ENCODE results near the gene ZC3H4. TPM values are rescaled to one million over a fixed set of nuclear protein-coding genes. Genes with fewer than 3 reads are reported as not detected.
A peak's percentile ranks its signal among the peaks of the same experiment; 100 is the strongest.

The ZC3H4 gene
- total and polyA plus RNA-seq, 9 of the 15 experiments (the other 6 are each of a cell fraction or from before 2014, with no cell fraction given): 2.2 to 75.6 (median 18.3) TPM

DNA sequence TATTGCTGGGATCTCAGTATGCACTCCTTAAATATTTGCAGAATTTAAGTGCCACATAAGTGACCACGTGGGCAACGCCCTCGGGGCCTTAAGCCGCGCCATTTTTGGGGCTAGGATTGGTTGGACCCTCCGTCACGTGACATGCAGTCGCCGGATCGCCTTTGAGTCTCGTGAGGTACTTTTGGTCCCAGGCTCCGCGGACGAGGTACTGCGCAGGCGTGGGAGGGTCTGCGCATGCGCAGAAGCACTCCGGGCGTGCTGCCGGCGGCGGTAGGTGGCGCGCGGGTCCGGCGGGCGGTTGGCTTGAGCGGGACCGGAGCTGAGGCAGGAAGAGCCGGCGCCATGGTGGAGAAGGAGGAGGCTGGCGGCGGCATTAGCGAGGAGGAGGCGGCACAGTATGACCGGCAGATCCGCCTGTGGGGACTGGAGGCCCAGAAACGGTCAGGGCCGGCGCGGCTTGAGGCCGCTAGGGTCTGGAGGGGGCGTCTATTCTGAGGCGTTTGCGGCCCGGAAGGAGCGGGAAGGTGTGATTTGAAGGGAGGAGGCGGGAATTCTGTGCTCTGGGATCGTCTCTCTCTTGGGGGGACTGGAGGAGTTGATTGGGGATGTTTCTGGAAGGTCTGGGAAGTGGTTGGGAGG lies 17.1 kb upstream of the ZC3H4 start, which contains the start of gene SAE1 (continued):
- TF ChIP-seq ZNF253 (CRISPR knock-in tag; conservative IDR thresholded peaks at IDR 0.05) (no peak), ZNF589 (CRISPR knock-in tag; IDR thresholded peaks at IDR 0.05; ENCODE audit: low read depth) (peak; percentile 59; the same call in 1 of the 2 replicates), GATAD2A (IDR thresholded peaks at IDR 0.05) (no peak), ZBTB8A (IDR thresholded peaks at IDR 0.05; ENCODE audit: partially characterized antibody) (no peak), NRF1 (conservative IDR thresholded peaks at IDR 0.05 in 1 of 2, IDR thresholded peaks at IDR 0.05 in 1 of 2) (peak; percentile 100), ZNF584 (CRISPR knock-in tag; IDR thresholded peaks at IDR 0.05; ENCODE audit: low read depth) (no peak), NFYB (IDR thresholded peaks at IDR 0.05; ENCODE audit: extremely low read depth, insufficient read length) (no peak), ZNF586 (CRISPR knock-in tag; conservative IDR thresholded peaks at IDR 0.05) (no peak), ZNF79 (CRISPR knock-in tag; IDR thresholded peaks at IDR 0.05; ENCODE audit: low read depth) (no peak), SIN3B (IDR thresholded peaks at IDR 0.05; ENCODE audit: low read depth) (no peak), ETV1 (tag; conservative IDR thresholded peaks at IDR 0.05; ENCODE audit: low read depth) (peak; percentile 70), ZBED1 (IDR thresholded peaks at IDR 0.05) (peak; percentile 21; the same call in 1 of the 2 replicates), HMG20A (CRISPR knock-in tag; conservative IDR thresholded peaks at IDR 0.05) (no peak), CBX2 (IDR thresholded peaks at IDR 0.05; ENCODE audit: insufficient read depth, low read length, poor library complexity, severe bottlenecking) (no peak), HNRNPK (IDR thresholded peaks at IDR 0.05; ENCODE audit: low read depth, low read length, poor library complexity, severe bottlenecking) (no peak)
- TF ChIP-seq, protein P1, sequence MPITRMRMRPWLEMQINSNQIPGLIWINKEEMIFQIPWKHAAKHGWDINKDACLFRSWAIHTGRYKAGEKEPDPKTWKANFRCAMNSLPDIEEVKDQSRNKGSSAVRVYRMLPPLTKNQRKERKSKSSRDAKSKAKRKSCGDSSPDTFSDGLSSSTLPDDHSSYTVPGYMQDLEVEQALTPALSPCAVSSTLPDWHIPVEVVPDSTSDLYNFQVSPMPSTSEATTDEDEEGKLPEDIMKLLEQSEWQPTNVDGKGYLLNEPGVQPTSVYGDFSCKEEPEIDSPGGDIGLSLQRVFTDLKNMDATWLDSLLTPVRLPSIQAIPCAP (CRISPR knock-in tag; IDR thresholded peaks at IDR 0.05; ENCODE audit: borderline replicate concordance): no peak
- TF ChIP-seq, protein P2, sequence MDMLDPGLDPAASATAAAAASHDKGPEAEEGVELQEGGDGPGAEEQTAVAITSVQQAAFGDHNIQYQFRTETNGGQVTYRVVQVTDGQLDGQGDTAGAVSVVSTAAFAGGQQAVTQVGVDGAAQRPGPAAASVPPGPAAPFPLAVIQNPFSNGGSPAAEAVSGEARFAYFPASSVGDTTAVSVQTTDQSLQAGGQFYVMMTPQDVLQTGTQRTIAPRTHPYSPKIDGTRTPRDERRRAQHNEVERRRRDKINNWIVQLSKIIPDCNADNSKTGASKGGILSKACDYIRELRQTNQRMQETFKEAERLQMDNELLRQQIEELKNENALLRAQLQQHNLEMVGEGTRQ (CRISPR knock-in tag; IDR thresholded peaks at IDR 0.05): peak; percentile 99
- TF ChIP-seq, protein P3, sequence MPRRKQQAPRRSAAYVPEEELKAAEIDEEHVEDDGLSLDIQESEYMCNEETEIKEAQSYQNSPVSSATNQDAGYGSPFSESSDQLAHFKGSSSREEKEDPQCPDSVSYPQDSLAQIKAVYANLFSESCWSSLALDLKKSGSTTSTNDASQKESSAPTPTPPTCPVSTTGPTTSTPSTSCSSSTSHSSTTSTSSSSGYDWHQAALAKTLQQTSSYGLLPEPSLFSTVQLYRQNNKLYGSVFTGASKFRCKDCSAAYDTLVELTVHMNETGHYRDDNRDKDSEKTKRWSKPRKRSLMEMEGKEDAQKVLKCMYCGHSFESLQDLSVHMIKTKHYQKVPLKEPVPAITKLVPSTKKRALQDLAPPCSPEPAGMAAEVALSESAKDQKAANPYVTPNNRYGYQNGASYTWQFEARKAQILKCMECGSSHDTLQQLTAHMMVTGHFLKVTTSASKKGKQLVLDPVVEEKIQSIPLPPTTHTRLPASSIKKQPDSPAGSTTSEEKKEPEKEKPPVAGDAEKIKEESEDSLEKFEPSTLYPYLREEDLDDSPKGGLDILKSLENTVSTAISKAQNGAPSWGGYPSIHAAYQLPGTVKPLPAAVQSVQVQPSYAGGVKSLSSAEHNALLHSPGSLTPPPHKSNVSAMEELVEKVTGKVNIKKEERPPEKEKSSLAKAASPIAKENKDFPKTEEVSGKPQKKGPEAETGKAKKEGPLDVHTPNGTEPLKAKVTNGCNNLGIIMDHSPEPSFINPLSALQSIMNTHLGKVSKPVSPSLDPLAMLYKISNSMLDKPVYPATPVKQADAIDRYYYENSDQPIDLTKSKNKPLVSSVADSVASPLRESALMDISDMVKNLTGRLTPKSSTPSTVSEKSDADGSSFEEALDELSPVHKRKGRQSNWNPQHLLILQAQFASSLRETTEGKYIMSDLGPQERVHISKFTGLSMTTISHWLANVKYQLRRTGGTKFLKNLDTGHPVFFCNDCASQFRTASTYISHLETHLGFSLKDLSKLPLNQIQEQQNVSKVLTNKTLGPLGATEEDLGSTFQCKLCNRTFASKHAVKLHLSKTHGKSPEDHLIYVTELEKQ (CRISPR knock-in tag; IDR thresholded peaks at IDR 0.05): no peak
- TF ChIP-seq, protein P4, sequence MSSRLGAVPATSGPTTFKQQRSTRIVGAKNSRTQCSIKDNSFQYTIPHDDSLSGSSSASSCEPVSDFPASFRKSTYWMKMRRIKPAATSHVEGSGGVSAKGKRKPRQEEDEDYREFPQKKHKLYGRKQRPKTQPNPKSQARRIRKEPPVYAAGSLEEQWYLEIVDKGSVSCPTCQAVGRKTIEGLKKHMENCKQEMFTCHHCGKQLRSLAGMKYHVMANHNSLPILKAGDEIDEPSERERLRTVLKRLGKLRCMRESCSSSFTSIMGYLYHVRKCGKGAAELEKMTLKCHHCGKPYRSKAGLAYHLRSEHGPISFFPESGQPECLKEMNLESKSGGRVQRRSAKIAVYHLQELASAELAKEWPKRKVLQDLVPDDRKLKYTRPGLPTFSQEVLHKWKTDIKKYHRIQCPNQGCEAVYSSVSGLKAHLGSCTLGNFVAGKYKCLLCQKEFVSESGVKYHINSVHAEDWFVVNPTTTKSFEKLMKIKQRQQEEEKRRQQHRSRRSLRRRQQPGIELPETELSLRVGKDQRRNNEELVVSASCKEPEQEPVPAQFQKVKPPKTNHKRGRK (tag; IDR thresholded peaks at IDR 0.05): no peak
- TF ChIP-seq, protein P5, sequence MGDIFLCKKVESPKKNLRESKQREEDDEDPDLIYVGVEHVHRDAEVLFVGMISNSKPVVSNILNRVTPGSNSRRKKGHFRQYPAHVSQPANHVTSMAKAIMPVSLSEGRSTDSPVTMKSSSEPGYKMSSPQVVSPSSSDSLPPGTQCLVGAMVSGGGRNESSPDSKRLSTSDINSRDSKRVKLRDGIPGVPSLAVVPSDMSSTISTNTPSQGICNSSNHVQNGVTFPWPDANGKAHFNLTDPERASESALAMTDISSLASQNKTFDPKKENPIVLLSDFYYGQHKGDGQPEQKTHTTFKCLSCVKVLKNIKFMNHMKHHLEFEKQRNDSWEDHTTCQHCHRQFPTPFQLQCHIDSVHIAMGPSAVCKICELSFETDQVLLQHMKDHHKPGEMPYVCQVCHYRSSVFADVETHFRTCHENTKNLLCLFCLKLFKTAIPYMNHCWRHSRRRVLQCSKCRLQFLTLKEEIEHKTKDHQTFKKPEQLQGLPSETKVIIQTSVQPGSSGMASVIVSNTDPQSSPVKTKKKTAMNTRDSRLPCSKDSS (IDR thresholded peaks at IDR 0.05; ENCODE audit: low read depth, partially characterized antibody): no peak
